ENCODE data around the gene PRAMEF5. TPM values are rescaled to one million over a fixed set of nuclear protein-coding genes. Genes with fewer than 3 reads are reported as not detected.
"Not testable (repeated sequence)": the region's sequence is repeated elsewhere in the genome, so short reads cannot be mapped to it uniquely, and the experiment has no call there.

PRAMEF5 gene
- total and polyA plus RNA-seq, 5 donors = not detected

- H3K27ac ChIP-seq (ENCODE audit: low read length); H3K9me3 ChIP-seq (ENCODE audit: control insufficient read depth, low read length); intact Hi-C loops (cut with DNase I); H3K27me3 ChIP-seq (ENCODE audit: control insufficient read depth, insufficient read depth); H3K4me1 ChIP-seq (ENCODE audit: control insufficient read depth, insufficient read depth, low read length); H3K4me3 ChIP-seq (ENCODE audit: low read length); ATAC-seq: not testable (repeated sequence)
- 76% methylated on average over 7 of the region's 7 CpGs for WGBS
- DNase-seq = peak in 1 of 3 donors; percentile 14
Measured at GRCh38 chr1:13231061-13231750, 22.8 kb upstream of the PRAMEF5 start.

- WGBS = 64% methylated on average over 2 of the region's 2 CpGs
- ATAC-seq; intact Hi-C loops (cut with DNase I); H3K4me3 ChIP-seq (ENCODE audit: low read length); H3K27me3 ChIP-seq (ENCODE audit: control insufficient read depth, insufficient read depth); H3K9me3 ChIP-seq (ENCODE audit: control insufficient read depth, low read length); H3K4me1 ChIP-seq (ENCODE audit: control insufficient read depth, insufficient read depth, low read length); H3K27ac ChIP-seq (ENCODE audit: low read length): not testable (repeated sequence)
- DNase-seq = peak in 1 of 3 donors; percentile 4
Measured at GRCh38 chr1:13232056-13232455, 21.9 kb upstream of the PRAMEF5 start.

GRCh38 chr1:13234057-13234456 lies 19.9 kb upstream of the PRAMEF5 start:
- H3K27me3 ChIP-seq (ENCODE audit: control insufficient read depth, insufficient read depth); H3K27ac ChIP-seq (ENCODE audit: low read length); ATAC-seq; intact Hi-C loops (cut with DNase I); DNase-seq; H3K9me3 ChIP-seq (ENCODE audit: control insufficient read depth, low read length); H3K4me3 ChIP-seq (ENCODE audit: low read length); H3K4me1 ChIP-seq (ENCODE audit: control insufficient read depth, insufficient read depth, low read length): not testable (repeated sequence)
- WGBS = 58% methylated on average over 1 of the region's 1 CpG

- H3K4me3 ChIP-seq (ENCODE audit: low read length); ATAC-seq; H3K27me3 ChIP-seq (ENCODE audit: control insufficient read depth, insufficient read depth); intact Hi-C loops (cut with DNase I); H3K4me1 ChIP-seq (ENCODE audit: control insufficient read depth, insufficient read depth, low read length); H3K27ac ChIP-seq (ENCODE audit: low read length); H3K9me3 ChIP-seq (ENCODE audit: control insufficient read depth, low read length): not testable (repeated sequence)
- peak in 1 of 3 donors; percentile 18 for DNase-seq
- WGBS = 74% methylated on average over 4 of the region's 4 CpGs
Measured at GRCh38 chr1:13237572-13237971, 16.4 kb upstream of the PRAMEF5 start.

GRCh38 chr1:13239633-13240032 lies 14.4 kb upstream of the PRAMEF5 start:
- intact Hi-C loops (cut with DNase I); DNase-seq; H3K4me1 ChIP-seq (ENCODE audit: control insufficient read depth, insufficient read depth, low read length); ATAC-seq; H3K4me3 ChIP-seq (ENCODE audit: low read length); H3K27me3 ChIP-seq (ENCODE audit: control insufficient read depth, insufficient read depth); H3K9me3 ChIP-seq (ENCODE audit: control insufficient read depth, low read length); H3K27ac ChIP-seq (ENCODE audit: low read length): not testable (repeated sequence)
- 87% methylated on average over 4 of the region's 4 CpGs for WGBS

- H3K27me3 ChIP-seq (ENCODE audit: control insufficient read depth, insufficient read depth); DNase-seq; H3K4me3 ChIP-seq (ENCODE audit: low read length); H3K4me1 ChIP-seq (ENCODE audit: control insufficient read depth, insufficient read depth, low read length); H3K9me3 ChIP-seq (ENCODE audit: control insufficient read depth, low read length); H3K27ac ChIP-seq (ENCODE audit: low read length); intact Hi-C loops (cut with DNase I): not testable (repeated sequence)
- 83% methylated on average over 9 of the region's 9 CpGs for WGBS
- peak in 1 of 2 donors; percentile 16 for ATAC-seq
Measured at GRCh38 chr1:13243536-13244263, 10.3 kb upstream of the PRAMEF5 start.

GRCh38 chr1:13245841-13246553 lies 8.0 kb upstream of the PRAMEF5 start:
- H3K4me1 ChIP-seq (ENCODE audit: control insufficient read depth, insufficient read depth, low read length); ATAC-seq; H3K27me3 ChIP-seq (ENCODE audit: control insufficient read depth, insufficient read depth); H3K27ac ChIP-seq (ENCODE audit: low read length); intact Hi-C loops (cut with DNase I); H3K9me3 ChIP-seq (ENCODE audit: control insufficient read depth, low read length); H3K4me3 ChIP-seq (ENCODE audit: low read length): not testable (repeated sequence)
- peak in 1 of 3 donors; percentile 20 for DNase-seq
- 74% methylated on average over 5 of the region's 5 CpGs for WGBS

- H3K4me3 ChIP-seq (ENCODE audit: low read length); intact Hi-C loops (cut with DNase I); ATAC-seq; H3K9me3 ChIP-seq (ENCODE audit: control insufficient read depth, low read length); H3K27me3 ChIP-seq (ENCODE audit: control insufficient read depth, insufficient read depth); H3K4me1 ChIP-seq (ENCODE audit: control insufficient read depth, insufficient read depth, low read length); H3K27ac ChIP-seq (ENCODE audit: low read length): not testable (repeated sequence)
- DNase-seq = peak in 1 of 3 donors; percentile 9
- 76% methylated on average over 2 of the region's 2 CpGs for WGBS
Measured at GRCh38 chr1:13246554-13246871, 7.5 kb upstream of the PRAMEF5 start.

GRCh38 chr1:13247122-13247521 lies 6.9 kb upstream of the PRAMEF5 start:
- not testable (repeated sequence) for H3K4me3 ChIP-seq (ENCODE audit: low read length); H3K27ac ChIP-seq (ENCODE audit: low read length)
- WGBS = 77% methylated on average over 6 of the region's 7 CpGs

GRCh38 chr1:13265124-13265523 lies 11.1 kb downstream of the PRAMEF5 start:
- ATAC-seq; DNase-seq; intact Hi-C loops (cut with DNase I); H3K4me3 ChIP-seq (ENCODE audit: low read length); H3K9me3 ChIP-seq (ENCODE audit: control insufficient read depth, low read length); H3K27ac ChIP-seq (ENCODE audit: low read length); H3K27me3 ChIP-seq (ENCODE audit: control insufficient read depth, insufficient read depth); H3K4me1 ChIP-seq (ENCODE audit: control insufficient read depth, insufficient read depth, low read length): not testable (repeated sequence)
- WGBS = 26% methylated on average over 2 of the region's 3 CpGs

More at GRCh38 chr1:13247122-13247521, 6.9 kb upstream of the PRAMEF5 start:
- intact Hi-C loops (cut with DNase I); H3K4me1 ChIP-seq (ENCODE audit: control insufficient read depth, insufficient read depth, low read length); H3K9me3 ChIP-seq (ENCODE audit: control insufficient read depth, low read length); H3K27me3 ChIP-seq (ENCODE audit: control insufficient read depth, insufficient read depth); ATAC-seq: not testable (repeated sequence)
- DNase-seq = peak in 1 of 3 donors; percentile 3

- intact Hi-C loops (cut with DNase I); DNase-seq; H3K9me3 ChIP-seq (ENCODE audit: control insufficient read depth, low read length); H3K27me3 ChIP-seq (ENCODE audit: control insufficient read depth, insufficient read depth); H3K4me1 ChIP-seq (ENCODE audit: control insufficient read depth, insufficient read depth, low read length); H3K27ac ChIP-seq (ENCODE audit: low read length); ATAC-seq; H3K4me3 ChIP-seq (ENCODE audit: low read length): not testable (repeated sequence)
- 28% methylated on average over 3 of the region's 6 CpGs for WGBS
Measured at GRCh38 chr1:13277016-13277415, 23.0 kb downstream of the PRAMEF5 start.
